Left lung (tissue), 10 donors: ENCODE measurements around the gene GDNF. TPM values are rescaled to one million over a fixed set of nuclear protein-coding genes. Genes with fewer than 3 reads are reported as not detected.
"Not testable (repeated sequence)": the region's sequence is repeated elsewhere in the genome, so short reads cannot be mapped to it uniquely, and the experiment has no call there.

Experiments
- ATAC-seq: fragments of 200-7000 bp; cut with Tn5 transposase; one replicate; pipeline ENCODE4 v1.9.1; 2020; ENCODE audit warnings: moderate library complexity
- DNase-seq, 4 donors: peaks; one replicate each; pipeline ENCODE4 v3.0.0-alpha.2; 2013 to 2020
- H3K27ac ChIP-seq, 2 donors: fragments of 200-600 bp; sonication (generic) in 1 of 2; one replicate each; pipeline versions ENCODE4 v1.5.0 to v1.8.0; 2020 to 2021
- H3K27me3 ChIP-seq, 2 donors: fragments of 200-600 bp; sonication (generic) in 1 of 2; one replicate each; pipeline versions ENCODE4 v1.5.0 to v1.8.0; 2020 to 2021
- H3K36me3 ChIP-seq, 2 donors: fragments of 200-600 bp; sonication (generic) in 1 of 2; one replicate each; pipeline versions ENCODE4 v1.5.0 to v1.8.0; 2020 to 2021
- H3K4me1 ChIP-seq, 2 donors: fragments of 200-600 bp; one replicate each; pipeline ENCODE4 v1.8.0; 2021
- H3K4me3 ChIP-seq, 2 donors: fragments of 200-600 bp; sonication (generic) in 1 of 2; one replicate each; pipeline versions ENCODE4 v1.5.0 to v1.8.0; 2020 to 2021; ENCODE audit warnings: mild to moderate bottlenecking in 1 of 2
- H3K9me3 ChIP-seq, 2 donors: fragments of 200-600 bp; sonication (generic) in 1 of 2; one replicate each; pipeline versions ENCODE4 v1.5.0 to v1.8.0; 2020 to 2021
- intact Hi-C, 2 donors: fragments of 100-400 bp; cut with DNase I; formaldehyde crosslinking; loops; one replicate each; pipeline versions ENCODE4 v1.11.2 to v1.14.2; 2022
- polyA plus RNA-seq, 6 donors: library from polyadenylated mRNA; unstranded; fragments of 120-200 nt; gene quantifications; one replicate each; pipeline ENCODE4 v1.2.1, GENCODE V29; 2013; ENCODE audit not compliant: insufficient read length in 6 of 6
- total RNA-seq, 2 donors: library from RNA; stranded (reverse); fragmentation: NEBNext Ultra II Directional; extraction: Animal tissue kit (Norgen Biotek cat#: 25700); gene quantifications; one replicate each; pipeline ENCODE4 v1.2.1, GENCODE V29; 2021
- TF ChIP-seq, protein P1 (sequence below), 2 donors: fragments of 200-600 bp; sonication (generic) in 1 of 2; IDR thresholded peaks; one replicate each; pipeline versions ENCODE4 v1.5.0 to v1.8.0; 2021; ENCODE audit warnings: antibody characterized with exemption in 2 of 2
- donor health status: DM: no; HTN: yes; CAD: no.
- donor health status: DM: no; HTN: no; CAD: no.

The GDNF gene
- total and polyA plus RNA-seq, 8 donors = 0.06 to 0.17 (median 0.07) TPM; not detected in 4

DNA sequence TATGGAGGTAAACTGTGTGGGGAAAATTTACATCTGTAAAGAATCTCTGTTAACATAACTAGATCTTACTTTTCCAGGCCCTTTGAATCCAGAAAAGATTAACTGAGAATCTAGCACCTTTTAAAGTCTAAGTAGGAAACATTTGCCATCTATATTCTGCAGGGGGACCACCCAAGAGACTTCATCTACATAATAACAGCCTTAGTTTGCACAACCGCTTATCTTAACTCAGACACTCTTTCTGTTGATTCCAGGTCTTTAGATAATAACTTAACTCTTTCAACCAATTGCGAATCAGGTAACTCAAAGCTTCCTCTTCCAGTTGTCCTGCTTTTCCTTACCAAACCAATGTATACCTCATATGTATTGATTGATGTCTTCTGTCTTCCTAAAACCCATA, 53.4 kb downstream of the GDNF start:
- no peak overlapping the region for H3K4me3 ChIP-seq
- no peak for ATAC-seq

DNA sequence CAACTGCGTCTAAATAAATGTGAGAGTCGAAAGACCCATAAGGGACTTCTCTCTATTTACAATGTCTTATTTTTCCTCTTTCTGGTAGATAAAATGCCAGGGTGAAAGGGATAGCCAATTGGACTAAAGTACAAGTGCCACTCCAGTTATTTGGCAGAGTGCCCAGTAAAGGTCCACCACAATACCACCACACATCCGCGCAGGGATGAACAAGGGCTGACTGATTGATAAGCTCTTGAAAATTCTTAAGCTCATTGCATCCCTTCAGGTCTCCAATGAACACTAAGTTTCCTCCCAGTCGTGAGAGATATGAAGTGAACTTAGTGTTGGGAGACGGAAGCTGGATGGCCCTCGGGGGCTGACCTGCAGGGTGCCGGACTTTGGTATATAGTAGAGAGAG, 58.4 kb downstream of the GDNF start:
- H3K4me3 ChIP-seq, H3K9me3 ChIP-seq, H3K4me1 ChIP-seq, intact Hi-C loops, ATAC-seq, H3K27ac ChIP-seq, DNase-seq, H3K36me3 ChIP-seq, H3K27me3 ChIP-seq: not testable (repeated sequence)

More for the DNA sequence above, 53.4 kb downstream of the GDNF start:
- intact Hi-C loops = no loop called here
- TF ChIP-seq, protein P1, sequence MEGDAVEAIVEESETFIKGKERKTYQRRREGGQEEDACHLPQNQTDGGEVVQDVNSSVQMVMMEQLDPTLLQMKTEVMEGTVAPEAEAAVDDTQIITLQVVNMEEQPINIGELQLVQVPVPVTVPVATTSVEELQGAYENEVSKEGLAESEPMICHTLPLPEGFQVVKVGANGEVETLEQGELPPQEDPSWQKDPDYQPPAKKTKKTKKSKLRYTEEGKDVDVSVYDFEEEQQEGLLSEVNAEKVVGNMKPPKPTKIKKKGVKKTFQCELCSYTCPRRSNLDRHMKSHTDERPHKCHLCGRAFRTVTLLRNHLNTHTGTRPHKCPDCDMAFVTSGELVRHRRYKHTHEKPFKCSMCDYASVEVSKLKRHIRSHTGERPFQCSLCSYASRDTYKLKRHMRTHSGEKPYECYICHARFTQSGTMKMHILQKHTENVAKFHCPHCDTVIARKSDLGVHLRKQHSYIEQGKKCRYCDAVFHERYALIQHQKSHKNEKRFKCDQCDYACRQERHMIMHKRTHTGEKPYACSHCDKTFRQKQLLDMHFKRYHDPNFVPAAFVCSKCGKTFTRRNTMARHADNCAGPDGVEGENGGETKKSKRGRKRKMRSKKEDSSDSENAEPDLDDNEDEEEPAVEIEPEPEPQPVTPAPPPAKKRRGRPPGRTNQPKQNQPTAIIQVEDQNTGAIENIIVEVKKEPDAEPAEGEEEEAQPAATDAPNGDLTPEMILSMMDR (IDR thresholded peaks at IDR 0.05) = no peak
- no peak for DNase-seq
- no peaks in the 10 kb centered on the region for H3K4me1 ChIP-seq
- no peak overlapping the region for H3K27ac ChIP-seq
- no peaks in the 10 kb centered on the region for H3K27me3 ChIP-seq
- H3K36me3 ChIP-seq = no peaks in the 10 kb centered on the region
- peaks cover 0 to 1% of the 10 kb centered on the region in 2 donors for H3K9me3 ChIP-seq

- no peak overlapping the region for H3K27ac ChIP-seq
Measured at GRCh38 chr5:37777432-37778130, 62.3 kb downstream of the GDNF start.

DNA sequence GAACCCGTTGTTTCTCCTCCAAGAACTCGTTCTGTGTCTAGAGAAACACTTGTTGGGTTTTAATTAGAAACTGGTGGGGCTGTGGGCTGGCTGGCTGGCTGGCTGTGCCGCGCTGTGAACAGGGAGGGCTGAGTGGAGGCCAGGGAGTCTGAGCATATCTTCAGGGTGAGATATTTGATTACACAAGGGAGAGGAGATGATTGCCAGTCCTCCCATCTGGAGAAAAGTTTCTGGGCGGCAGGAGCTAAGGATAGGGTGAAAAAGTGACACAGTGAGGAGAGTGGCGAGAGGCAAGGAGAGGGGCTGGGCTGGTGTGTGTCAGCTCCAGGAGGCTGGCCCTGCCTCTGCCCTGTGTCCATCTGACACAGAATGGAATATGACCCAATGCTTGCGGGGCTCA, 63.0 kb downstream of the GDNF start:
- Histone ChIP-seq H3K27ac (no peak overlapping the region), H3K27me3 (no peaks in the 10 kb centered on the region), H3K9me3 (peaks cover 0 to 17% of the 10 kb centered on the region in 2 donors), H3K4me1 (no peaks in the 10 kb centered on the region), H3K4me3 (no peak overlapping the region), H3K36me3 (no peaks in the 10 kb centered on the region)
- DNase-seq (no peak), ATAC-seq (no peak)
- intact Hi-C loops = no loop called here
- TF ChIP-seq, protein P1 (IDR thresholded peaks at IDR 0.05) = no peak

More at GRCh38 chr5:37777432-37778130, 62.3 kb downstream of the GDNF start:
- H3K27me3 ChIP-seq = no peaks in the 10 kb centered on the region
- H3K4me1 ChIP-seq = no peaks in the 10 kb centered on the region
- ATAC-seq (no peak), DNase-seq (no peak)
- H3K36me3 ChIP-seq = no peaks in the 10 kb centered on the region
- no peak overlapping the region for H3K4me3 ChIP-seq
- TF ChIP-seq, protein P1 (IDR thresholded peaks at IDR 0.05) = no peak
- intact Hi-C loops = no loop called here
- H3K9me3 ChIP-seq = peaks cover 0 to 17% of the 10 kb centered on the region in 2 donors

GRCh38 chr5:37774912-37775483, 64.8 kb downstream of the GDNF start:
- ATAC-seq (no peak), DNase-seq (no peak)
- TF ChIP-seq, protein P1 (IDR thresholded peaks at IDR 0.05) = peak; percentile 22 to 30
- H3K27ac ChIP-seq = no peak overlapping the region
- H3K36me3 ChIP-seq = no peaks in the 10 kb centered on the region
- H3K27me3 ChIP-seq = no peaks in the 10 kb centered on the region
- H3K4me1 ChIP-seq = no peaks in the 10 kb centered on the region
- intact Hi-C loops = no loop called here
- H3K4me3 ChIP-seq = no peak overlapping the region
- H3K9me3 ChIP-seq = peaks cover 0 to 17% of the 10 kb centered on the region in 2 donors
